GM19463 (cell line): ENCODE data around the gene CCDC30.

Experiments used
- ATAC-seq: cut with Tn5 transposase; IDR thresholded peaks from one replicate; pipeline ENCODE4 v1.9.1; 2021; ENCODE audit warnings: mild to moderate bottlenecking, moderate library complexity; ENCODE audit not compliant: unreplicated experiment

CCDC30 gene

DNA sequence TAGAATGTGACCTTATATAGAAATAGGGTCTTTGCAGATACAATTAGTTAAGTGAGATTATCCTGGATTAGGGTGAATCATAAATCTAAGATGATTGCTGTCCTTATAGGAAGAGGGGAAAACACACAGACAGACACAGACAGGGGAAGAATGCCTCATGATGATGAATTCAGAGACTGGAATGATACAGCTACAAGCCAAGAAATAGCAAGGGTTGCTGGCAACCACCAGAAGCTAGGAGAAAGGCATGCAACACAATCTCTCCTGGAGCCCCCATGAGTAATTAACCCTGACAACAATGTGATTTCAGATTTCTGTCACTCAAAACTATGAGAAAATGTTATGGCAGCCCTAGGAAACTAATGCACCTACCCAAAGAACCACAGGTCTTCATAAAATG, 176.0 kb downstream of the CCDC30 start:
- no peak for ATAC-seq

DNA sequence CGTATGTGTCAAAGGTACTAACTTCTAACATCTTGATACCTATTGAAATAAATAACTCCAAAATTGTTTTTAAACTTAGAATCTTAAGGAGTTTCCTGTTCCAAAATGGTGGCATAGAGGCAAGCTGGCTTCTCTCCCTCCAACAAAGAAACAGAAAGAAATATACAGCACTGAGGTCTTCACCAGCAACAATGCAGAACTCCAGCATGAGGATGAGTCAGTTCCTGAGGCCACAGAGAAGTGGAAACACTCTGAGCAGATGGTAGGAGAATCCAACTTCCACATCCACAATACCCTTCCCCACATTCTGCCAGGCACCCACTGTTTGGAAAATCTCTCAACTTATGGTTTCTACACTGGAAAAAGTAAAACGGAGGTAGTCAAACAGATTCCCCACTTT, 183.0 kb downstream of the CCDC30 start:
- ATAC-seq = no peak

DNA sequence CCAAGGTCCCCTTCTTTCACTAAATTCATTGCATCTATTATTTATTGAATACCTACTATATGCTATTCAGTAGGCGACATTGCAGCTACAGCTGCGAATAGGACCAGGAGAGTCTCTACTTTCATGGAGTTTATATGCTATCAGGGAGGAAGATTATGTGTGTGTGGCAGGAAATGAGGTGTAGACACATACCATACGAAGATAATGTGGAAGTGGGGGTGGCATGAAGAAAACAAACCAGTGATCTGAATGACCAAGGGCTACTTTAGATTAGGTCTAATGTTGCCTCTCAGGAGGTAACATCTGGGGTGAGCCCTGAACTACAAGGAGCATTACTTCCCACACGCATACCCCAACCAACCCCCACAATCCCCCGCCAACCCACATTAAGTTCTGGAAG, 194.1 kb downstream of the CCDC30 start:
- no peak for ATAC-seq

DNA sequence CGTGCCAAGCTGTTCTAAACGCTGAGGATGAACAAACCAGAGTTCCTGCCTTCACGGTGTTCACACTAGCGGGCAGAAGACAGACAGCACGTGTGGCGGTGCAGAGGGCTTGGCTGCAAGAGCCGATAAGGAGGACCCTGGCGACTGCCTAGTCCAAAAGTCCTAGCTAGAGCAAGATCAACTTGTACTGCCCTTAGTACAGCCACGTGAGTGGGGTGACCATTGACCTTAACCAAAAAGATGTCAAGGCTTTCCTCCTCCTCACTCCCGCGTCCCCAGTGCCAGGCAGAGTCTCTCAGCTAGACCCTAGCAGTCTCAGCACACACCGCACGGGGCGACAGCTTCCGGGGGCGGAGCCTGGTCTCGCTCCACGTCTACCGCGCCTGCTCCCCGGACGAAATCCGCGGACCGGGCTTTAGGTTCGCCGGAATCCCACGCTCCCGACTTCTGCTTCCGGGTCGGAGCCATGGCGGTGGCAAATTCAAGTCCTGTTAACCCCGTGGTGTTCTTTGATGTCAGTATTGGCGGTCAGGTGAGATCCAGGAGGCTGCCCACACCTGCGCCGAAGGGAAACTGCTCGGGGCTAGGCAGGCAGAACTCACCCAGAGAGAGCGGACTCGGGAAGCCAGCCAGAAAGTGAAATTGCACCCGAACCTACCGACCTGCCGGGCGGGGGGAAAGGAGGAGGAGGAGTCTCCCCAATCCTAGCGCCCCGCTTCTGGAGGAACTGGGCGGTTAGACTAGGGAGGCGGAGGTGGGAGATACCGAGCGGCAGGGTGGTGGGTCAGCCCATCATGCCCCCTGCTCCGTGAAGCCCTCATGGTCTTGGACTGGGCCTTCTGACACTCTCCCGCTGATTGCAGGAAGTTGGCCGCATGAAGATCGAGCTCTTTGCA, 195.1 kb downstream of the CCDC30 start, which contains the start of gene PPIH:
Gene PPIH (plus strand): TSS at position 443 of the 896 bp plus-strand sequence. CDS start 24 bp downstream, at position 467.
- peak; percentile 99 for ATAC-seq

DNA sequence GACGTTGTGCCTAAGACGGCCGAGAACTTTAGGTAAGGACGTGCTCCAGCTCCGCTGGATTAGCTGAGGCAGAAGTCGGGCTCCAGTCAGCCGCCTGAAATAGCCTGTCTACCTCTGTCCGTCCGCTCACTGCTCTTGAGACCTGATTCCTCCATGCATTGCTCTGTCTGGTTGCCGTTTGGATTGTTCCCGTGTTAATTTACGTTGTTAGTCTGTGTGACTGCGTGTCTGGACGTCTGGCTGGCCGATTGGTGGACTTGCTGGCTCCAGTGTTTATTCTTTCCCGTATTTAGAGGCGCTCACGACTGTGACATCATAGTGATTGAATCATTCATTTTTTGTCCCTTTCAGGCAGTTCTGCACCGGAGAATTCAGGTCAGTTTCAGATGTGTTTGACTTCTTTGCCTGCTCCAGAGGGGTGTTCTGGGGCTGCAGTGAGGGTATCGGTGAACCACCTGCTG, 195.8 kb downstream of the CCDC30 start:
- ATAC-seq = no peak

DNA sequence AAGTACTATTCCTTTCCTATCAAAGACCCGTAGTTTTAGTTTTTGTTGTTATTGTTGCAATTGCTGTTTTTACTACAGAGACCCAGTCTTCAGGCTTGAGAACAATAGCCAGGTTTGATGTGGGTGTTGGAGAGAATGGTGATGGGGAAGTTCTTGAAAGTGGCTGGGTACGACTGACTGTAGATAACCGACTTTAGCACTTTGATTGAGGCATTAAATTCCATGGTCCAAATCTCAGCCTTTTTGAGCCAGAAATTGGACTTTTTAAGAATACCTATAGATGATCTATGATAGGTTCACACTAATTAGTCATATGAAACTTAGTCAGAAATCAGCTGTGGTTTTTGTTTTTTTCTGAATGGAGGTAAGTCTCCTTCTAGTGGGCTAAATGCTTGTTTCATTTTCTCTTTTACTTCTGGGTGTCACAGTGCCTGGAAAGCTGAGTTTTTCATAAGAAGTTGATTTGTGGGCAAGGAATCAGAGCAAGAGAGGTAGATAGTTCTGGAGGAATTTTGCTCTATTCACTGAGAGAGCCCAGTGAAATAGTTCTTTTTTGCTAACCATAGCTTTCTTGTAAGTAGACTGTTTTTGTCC, 197.9 kb downstream of the CCDC30 start:
- no peak for ATAC-seq

DNA sequence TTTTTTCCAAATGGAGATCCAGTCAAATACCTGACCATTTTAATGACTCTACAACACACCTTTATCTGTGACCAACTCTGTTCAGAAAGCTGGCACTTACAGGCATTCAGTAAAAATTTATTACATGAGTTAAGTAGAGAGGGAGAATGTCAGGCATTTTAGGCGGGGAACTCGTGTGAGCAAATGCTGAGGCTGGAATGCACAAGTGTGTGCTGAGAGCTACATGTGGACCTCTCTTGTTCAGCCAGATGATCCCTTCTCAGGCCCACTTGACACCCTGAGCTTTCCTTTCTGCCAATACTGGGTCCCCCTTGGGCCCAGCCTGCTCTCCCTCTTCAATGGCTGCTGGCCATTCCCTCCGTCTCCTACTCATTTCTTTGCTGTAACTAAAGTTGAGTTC, 206.8 kb downstream of the CCDC30 start:
- no peak for ATAC-seq

DNA sequence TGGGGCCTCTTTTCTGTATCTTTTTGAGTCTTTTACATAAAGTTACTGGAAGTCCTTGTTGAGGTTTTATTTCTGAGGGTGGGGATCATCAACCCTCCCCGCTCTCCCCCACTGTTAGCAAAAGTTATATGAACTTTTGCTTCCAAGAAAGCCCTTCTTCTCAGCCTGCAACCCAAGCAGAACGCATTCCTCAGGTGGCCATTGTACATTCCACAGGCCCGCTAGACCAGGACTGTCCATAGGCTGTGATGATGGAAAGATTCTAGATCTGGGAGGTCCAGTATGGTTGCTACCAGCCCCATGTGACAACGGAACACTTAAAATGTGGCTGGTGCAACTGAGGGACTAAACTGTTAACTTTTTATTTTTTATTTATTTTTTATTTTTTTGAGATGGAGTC, 207.3 kb downstream of the CCDC30 start:
- ATAC-seq = no peak

DNA sequence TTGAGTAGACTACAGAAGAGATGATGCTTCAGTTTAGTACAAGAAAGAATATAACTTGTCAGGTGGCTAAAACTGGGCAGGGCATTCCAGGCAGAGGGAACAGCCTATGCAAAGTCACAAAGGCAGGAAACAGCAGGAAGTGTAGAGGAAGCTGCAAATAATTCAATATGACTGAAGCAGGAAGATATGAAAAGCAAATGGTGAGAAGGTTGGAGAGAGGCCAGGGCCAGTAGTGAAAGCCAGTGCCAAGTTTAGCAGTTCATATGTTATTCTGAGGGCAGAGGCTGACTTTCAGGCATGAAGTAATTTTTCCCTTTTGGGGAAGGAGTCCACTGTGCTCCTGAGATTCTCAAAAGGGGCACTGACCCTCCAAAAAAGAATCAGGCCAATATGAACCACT, 211.1 kb downstream of the CCDC30 start:
- no peak for ATAC-seq

DNA sequence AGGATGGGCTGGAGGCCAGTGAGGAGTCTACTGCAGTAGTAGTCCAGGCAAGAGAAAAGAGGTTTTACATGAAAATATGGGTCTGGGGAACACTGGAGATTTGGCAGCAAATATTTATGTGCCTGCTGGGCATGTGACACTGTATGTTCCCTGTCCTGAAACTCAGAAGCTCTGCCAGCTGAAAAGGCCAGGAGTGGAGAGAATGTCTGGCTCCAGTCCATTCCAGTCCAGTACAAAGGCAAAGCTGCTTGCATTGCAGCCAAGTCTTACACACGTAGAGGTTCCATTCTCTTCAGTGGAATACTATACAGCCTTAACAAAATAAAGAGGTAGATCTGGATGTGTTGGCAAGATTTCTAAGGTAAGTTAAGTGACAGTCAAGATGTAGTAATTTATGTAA, 211.6 kb downstream of the CCDC30 start:
- ATAC-seq = no peak

DNA sequence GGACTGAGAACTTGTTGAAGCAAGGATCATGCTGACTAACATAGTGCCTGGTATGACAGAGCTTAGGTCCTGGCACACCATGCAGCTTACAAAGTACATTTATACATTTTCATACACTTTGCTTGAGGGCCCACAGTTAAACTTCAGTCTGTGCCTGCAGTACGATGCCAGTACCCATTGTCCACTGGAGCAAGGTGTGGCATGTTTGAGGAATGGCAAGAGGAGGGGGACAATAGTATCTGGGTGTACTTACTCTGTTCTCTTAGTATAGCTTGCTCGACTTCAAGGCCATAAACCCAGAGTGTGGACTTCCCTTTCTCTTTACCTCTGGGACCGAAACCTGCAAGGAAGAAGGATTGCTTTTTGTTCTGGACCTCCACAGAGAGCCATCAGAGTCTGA, 212.4 kb downstream of the CCDC30 start:
- no peak for ATAC-seq

DNA sequence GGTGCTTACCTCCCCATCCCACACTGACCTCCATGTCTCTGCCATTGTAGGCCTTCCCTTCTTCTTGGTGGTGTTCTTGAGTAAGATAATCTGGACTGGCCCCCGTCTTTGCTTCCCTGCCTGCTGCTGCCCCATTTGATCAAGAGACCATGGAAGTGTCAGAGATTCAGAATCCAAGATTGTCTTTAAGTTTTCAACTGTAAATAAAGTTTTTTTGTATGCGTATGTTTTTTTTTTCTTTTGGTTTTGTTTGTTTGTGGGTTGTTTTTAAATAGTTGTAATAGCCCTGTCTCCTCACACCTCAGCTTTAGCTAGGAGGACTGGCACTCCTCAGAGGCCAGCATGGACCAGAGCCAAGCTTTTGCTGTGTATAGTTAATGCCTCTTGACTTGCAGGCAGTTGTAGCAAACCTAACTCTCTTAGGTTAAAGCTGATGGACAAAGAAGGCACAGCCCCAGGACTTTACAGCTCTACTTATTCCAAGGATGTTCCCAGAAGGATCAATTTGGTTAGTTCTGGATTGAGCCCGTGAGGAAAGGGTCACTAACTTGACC, 213.5 kb downstream of the CCDC30 start:
- no peak for ATAC-seq

DNA sequence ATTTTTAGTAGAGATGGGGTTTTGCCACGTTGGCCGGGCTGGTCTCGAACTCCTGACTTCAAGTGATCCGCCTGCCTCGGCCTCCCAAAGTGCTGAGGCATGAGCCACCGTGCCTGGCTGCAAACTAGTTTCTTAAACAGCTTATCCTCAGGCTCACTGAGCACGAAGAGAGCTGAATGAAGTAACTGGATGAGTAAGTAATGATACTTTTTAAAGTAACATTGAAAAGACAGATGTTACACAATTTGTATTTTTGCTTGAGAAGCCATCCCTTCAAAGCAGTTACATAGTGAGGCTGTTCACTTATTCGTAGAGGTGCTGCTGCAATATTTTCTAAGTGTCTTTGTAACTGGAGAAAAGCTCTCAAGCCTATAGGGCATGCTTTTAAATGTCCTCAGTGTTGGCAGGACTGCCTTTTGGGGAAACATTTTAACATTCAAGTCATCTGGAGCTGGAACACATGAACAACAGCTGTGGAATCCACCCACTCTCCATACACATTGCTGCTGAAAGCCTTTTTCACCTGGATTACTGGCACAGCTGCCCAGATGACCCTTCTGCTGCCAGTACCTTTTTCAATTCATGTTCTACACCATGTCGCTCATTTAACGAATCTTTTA, 216.4 kb downstream of the CCDC30 start:
- ATAC-seq = no peak

DNA sequence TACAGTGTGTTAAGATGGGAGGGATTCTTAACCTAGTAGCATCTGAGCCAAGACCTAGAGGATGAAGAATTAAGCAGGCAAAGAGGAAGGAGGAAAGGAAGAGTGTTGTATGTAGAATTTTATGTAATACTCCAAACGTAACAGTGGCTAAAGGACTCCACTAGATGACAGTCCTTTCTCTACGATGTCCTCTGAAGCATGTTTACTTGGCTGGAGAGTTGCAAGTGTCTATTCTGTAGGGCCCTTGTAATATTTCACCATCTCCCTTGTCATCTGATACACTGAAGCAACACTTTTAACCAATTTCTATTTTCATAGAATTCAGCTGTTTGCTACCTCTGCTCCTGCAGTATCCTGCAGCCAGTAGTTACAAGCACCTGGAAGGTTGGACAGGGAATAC, 217.0 kb downstream of the CCDC30 start:
- no peak for ATAC-seq

DNA sequence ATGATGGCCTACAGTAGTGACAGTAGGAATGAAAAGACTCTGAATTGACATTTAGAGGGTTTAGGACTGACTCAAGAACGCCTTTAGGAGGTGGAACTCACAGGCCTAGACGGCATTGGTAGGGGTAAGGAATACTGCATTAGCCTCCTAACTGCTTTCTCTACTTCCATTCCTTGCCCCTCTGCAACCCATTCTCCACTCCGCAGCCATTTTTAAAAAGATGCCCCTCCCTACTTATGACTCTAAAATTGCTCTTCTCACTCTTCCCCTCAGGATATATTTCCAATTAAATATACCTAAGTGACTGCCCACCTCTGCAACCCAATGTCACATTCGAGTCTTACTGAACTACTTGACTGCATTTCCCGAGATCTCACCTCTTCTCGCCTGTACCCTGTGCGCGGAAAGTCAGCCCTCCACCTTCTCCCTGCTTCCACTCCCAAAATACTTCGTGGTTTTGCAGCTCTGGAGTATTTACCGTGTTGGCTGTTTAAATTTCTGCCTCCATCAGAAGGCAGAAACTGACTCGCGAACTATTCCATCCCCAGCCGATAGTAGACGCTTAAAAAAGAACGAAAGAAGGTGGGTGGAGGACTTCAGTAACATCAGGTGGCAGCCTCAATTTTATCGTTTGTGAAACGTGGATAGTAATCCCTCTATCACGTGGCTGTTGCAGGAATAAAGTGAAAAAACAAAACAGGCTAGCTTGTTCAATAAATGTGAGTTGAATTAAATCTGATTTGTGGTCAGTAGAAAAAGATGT, 218.0 kb downstream of the CCDC30 start:
- no peak for ATAC-seq

DNA sequence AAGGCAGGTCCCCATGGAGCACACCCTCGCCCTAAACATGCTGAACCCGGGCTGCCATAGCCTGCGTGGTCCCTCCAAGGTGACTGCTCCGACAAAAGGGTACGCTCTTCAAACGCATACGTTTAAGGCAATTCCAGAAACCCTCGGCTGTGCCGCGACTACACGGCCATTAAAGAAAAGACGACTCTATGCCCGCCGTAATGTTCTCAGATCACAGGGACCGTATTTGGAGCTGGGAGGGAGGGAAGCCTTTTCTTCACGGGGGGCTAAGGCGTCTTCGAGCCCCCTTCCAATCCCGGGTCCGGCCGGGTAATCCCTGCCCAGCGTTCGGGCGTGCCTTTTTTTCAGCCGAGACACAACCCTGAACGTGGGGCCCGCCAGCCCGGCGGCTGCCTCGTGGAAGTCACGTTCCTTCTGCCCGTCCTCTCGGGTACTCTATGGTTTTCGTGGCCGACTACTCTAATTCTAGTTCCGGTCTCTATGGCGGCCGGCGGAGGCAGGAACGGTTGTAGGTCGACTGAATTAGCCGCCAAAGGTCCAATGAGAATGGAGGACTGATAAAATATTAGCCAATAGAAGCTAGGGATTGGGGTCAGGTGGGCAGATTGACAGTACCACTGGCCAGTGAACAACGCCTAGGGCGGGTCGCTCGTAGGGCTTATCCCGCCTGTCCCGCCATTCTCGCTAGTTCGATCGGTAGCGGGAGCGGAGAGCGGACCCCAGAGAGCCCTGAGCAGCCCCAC, 218.8 kb downstream of the CCDC30 start, which contains the start of gene YBX1:
Gene YBX1 (plus strand): TSS at position 678 of the 743 bp plus-strand sequence. CDS start 148 bp downstream, outside the sequence.
- peak; percentile 78 for ATAC-seq

DNA sequence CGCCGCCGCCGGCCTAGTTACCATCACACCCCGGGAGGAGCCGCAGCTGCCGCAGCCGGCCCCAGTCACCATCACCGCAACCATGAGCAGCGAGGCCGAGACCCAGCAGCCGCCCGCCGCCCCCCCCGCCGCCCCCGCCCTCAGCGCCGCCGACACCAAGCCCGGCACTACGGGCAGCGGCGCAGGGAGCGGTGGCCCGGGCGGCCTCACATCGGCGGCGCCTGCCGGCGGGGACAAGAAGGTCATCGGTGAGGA, 219.3 kb downstream of the CCDC30 start:
- peak; percentile 18 for ATAC-seq

DNA sequence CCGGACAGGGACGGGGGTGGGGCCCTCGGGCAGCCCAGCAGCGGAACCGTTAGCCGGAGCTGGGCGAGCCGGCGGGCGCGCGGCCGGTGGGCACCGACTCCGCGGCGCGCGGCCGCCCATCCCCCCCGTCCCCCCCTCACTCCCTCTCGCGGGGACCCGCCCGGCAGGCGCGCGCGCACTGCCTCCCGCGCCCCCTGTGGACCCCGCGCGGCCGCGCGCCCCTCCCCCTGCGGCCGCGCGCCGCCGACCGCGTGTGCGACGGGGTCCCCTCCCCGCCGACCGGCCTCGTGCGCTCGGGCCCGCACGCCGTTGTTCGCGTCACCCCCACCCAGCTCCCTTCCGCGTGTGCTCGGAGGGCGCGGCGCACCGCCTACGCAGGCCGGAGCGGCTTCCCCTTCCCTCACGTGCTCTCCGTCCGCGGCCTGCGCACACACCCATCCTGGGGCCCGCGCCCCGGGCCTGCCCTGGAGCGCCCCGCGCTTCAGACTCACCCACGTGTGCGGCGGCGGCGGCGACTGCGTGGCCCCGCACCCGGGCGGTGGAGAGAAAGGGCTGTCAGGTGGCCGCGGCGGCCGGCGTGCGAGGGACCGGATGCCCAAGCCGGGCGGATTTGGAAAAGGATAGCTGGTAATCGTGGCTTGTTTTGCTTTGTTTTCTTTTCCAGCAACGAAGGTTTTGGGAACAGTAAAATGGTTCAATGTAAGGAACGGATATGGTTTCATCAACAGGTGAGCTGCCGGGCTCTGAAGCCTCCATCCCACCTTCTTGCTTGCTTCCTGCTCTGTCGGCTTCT, 219.8 kb downstream of the CCDC30 start:
- peak; percentile 45 for ATAC-seq

DNA sequence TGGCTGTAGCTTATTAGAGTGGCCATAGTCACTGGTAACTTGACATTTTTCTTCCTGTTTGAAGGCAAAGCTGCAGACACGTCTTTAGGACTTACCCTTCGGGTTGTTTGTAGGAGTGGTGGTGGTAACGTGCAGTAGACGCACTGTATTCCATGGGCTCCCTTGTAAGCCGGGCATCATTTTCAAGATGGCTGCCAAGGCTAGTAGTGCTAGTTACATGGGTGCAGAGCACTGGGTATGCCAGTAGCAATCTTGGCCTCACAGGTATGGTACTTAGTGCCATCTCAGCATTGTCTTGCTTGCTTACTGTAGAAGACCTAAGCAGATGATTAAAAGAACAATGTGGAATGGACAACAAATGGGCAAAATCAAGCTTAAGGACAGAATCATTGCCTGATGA, 221.1 kb downstream of the CCDC30 start:
- no peak for ATAC-seq
